Astrocyte of the spinal cord (primary cell): ENCODE measurements around the gene THBS2.

Experiments used
- DNase-seq: peaks from one replicate; pipeline ENCODE4 v3.0.0; 2011; ENCODE audit warnings: low read depth, low spot score
- H3K4me3 ChIP-seq: 2 replicates; pipeline ENCODE4 v1.5.1; 2011; ENCODE audit warnings: low read depth, mild to moderate bottlenecking, low read length, moderate library complexity
- in situ Hi-C: cut with HindIII; loops from 2 replicates; pipeline ENCODE4 v1.10.0; 2017; ENCODE audit warnings: low sequenced_read_pairs
- TF ChIP-seq, protein P1 (sequence below): IDR thresholded peaks from 2 replicates; pipeline ENCODE4 v1.5.1; 2012; ENCODE audit warnings: low read depth, mild to moderate bottlenecking, low read length, inconsistent platforms

Gene THBS2

DNA sequence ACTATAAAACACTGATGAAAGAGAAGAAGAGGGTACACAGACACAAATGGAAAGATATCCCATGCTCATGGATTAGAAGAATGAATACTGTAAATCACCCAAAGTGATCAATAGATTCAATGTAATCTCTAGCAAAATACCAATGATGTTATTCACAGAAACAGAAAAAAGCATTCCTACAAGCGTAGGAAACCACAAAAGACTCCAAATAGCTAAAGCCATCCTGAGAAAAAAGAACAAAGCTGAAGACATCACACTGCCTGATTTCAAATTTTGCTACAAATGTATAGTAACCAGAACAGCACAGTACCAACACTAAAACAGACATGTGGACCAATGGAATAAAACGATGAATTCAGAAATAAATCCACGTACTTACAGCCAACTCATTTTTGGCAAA is 43.0 kb downstream of the THBS2 start:
- DNase-seq = no peak

DNA sequence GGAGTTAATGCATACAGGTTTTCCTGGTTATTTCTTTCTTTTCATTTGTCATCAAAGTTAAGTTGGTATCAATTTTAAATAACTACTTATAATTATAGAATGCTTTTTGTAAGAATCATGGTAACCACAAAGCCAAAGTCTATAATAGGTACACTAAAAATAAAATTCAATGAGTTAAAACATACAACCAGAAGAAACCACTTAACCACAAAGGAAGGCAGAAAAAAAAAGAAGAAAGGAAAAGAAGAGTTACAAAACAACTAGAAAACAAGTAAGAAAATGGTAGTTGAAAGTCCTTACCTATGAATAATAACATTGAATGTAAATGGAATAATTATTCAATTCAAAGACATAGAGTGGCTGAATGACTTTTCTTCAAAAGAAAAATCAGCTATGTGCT is 45.6 kb downstream of the THBS2 start:
- TF ChIP-seq, protein P1, sequence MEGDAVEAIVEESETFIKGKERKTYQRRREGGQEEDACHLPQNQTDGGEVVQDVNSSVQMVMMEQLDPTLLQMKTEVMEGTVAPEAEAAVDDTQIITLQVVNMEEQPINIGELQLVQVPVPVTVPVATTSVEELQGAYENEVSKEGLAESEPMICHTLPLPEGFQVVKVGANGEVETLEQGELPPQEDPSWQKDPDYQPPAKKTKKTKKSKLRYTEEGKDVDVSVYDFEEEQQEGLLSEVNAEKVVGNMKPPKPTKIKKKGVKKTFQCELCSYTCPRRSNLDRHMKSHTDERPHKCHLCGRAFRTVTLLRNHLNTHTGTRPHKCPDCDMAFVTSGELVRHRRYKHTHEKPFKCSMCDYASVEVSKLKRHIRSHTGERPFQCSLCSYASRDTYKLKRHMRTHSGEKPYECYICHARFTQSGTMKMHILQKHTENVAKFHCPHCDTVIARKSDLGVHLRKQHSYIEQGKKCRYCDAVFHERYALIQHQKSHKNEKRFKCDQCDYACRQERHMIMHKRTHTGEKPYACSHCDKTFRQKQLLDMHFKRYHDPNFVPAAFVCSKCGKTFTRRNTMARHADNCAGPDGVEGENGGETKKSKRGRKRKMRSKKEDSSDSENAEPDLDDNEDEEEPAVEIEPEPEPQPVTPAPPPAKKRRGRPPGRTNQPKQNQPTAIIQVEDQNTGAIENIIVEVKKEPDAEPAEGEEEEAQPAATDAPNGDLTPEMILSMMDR = no peak
- in situ Hi-C loops = no loop called here
- DNase-seq = peak; percentile 49
- no peak overlapping the region for H3K4me3 ChIP-seq

More for the DNA sequence above, 43.0 kb downstream of the THBS2 start:
- TF ChIP-seq, protein P1 = no peak
- no peak overlapping the region for H3K4me3 ChIP-seq
- in situ Hi-C loops = no loop called here

DNA sequence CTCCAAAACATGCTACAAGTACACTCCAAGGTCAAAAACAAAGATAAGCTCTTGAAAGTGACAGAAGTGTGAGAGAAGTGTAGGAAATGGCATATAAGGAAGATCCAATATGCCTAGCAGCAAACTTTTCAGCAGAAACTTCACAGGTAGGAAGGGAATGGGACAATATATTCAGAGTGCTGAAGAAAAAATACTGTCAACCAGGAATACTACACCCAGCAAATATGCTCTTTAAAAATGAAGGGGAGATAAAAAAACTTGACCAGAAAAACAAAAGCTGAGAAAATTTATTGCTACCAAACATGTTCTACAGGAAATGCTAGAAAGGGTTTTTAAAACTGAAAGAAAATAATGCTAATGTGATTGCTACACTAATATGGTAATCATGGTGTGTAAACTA is 46.2 kb downstream of the THBS2 start:
- no peak overlapping the region for H3K4me3 ChIP-seq
- TF ChIP-seq, protein P1 = no peak
- in situ Hi-C loops = no loop called here
- DNase-seq = no peak

DNA sequence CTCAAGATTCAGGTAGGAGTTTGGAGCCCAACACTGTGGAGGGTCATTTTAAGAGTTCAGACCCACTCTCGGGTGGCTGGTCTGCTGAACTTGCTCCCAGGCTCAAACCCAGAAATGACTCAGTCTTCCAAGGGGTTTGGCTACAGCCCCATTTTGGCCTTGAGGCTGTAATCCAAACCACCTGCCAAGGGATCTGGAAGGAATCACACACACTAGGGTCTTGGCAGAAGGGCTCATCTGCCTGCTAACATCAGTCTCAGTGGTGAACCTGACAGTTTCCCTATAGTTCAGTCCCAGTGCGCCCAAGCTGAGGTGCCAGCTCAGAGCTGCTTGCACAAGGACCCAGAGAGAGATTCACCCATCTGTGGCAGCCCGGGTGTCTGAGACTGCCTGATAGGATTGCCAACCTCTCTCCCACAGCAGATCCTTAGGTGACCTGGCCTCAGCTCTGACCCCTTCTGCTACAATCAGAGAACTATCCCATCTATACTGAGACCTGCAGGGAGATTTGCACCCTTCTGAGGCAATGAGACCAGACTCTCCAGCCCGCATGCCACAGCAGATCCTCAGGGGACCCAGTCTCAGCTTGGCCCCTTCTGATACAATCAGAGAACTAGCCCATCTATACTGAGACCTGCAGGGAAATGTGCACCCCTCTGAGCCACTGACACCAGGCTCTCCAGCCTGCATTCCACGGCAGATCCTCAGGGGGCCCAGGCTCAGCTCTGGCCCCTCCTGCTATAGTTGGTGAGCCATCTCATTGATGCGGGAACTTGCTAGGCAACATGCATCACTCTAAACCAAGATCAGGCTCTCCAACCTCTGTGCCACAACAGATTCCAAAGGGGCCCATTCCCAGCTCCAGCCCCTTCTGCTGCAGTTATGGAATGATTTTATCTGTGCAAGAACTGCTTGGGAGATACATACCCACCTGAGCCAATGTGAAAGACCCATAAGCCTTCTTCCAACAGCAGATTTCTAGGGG is 48.2 kb downstream of the THBS2 start:
- in situ Hi-C loops = no loop called here
- peak; percentile 75 for DNase-seq
- no peak overlapping the region for H3K4me3 ChIP-seq
- TF ChIP-seq, protein P1 = no peak

DNA sequence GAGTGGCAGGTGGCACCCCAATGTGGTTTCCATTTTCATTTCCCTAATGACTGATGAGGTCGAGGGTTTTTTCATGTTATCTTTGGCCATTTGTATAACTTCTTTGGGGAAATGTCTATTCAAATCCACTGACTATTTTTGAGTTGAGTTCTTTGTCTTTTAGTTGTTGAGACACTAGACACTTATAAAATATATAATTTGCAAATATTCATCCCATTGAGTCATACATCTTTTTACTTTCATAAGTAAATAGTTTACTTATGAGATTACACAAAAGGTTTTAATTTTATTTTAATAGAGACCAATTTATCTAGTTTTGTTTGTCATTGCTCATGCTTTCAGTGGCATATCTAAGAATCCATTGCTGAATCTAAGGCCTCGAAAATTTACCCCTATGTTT is 49.5 kb downstream of the THBS2 start:
- in situ Hi-C loops = no loop called here

DNA sequence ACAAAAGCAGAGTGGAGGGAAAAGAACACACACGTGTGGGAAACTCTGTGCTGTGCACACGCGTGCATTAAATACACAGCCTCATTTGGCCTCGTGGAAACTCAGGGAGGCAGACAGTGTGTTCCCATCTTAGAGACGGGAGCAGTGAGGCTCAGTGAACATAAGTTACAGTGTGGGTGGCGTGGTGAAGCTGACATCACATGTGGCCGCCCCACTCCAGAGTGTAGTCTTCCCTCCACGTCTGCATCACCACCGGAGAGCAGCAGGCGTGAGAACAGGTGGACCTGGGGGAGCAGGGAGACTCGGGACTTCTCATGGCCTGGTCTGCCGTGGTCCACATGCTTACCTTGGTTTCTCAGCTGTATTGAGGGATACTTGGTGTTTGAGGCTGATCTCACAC is 51.7 kb downstream of the THBS2 start:
- TF ChIP-seq, protein P1 = no peak
- H3K4me3 ChIP-seq = no peak overlapping the region
- no peak for DNase-seq
- in situ Hi-C loops = no loop called here

More for the DNA sequence above, 49.5 kb downstream of the THBS2 start:
- H3K4me3 ChIP-seq = no peak overlapping the region
- TF ChIP-seq, protein P1 = no peak
- DNase-seq = no peak
